GM21360 (cell line): ENCODE measurements around the gene KHDC1L.
"Not testable (repeated sequence)": the region's sequence is repeated elsewhere in the genome, so short reads cannot be mapped to it uniquely, and the experiment has no call there.

Experiments used
- ATAC-seq: cut with Tn5 transposase; IDR thresholded peaks from one replicate; pipeline ENCODE4 v1.9.1; 2021; ENCODE audit warnings: mild to moderate bottlenecking, moderate library complexity; ENCODE audit not compliant: unreplicated experiment

Gene KHDC1L, protein sequence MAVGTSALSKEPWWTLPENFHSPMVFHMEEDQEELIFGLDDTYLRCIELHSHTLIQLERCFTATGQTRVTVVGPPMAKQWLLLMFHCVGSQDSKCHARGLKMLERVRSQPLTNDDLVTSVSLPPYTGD

DNA sequence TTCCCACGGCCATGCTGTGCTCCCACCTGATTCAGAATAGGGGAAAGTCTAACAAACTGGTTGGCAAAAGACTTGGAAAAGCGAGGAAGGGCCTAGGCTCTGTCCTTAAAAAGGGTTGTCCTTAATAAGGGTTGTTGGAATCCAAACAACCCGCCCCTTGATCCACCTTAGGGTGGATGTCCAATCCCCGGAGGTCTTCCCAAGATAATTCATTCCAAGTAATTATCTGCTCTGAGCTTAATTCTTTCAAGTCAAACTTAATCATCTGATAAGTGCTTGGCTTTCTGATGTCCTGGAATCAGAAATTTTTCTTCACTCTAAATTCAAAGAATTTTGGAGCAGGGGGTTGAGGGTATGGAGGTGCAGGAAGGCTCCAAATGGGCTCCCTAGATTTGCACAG lies at the start of gene KHDC1L:
Gene KHDC1L, minus strand, starts transcription at position 101 of the 400 bp plus-strand sequence. Its CDS starts 88 bp downstream, at position 13.
- no peak for ATAC-seq

DNA sequence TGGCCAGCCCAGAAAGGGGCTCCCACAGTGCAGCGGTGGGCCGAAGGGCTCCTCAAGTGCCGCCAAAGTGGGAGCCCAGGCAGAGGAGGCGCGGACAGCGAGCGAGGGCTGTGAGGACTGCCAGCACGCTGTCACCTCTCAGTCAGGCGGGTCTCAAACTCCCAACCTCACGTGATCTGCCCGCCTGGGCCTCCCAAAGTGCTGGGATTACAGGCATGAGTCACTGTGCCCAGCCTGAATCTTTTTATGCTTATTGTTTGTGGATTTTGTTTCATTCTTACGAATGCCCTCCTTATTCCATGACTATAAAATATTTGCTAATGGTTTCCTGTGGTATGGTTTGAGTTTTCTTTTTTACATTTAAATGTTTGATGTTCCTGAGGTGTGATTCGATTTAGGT lies 44.0 kb upstream of the KHDC1L start:
- not testable (repeated sequence) for ATAC-seq

DNA sequence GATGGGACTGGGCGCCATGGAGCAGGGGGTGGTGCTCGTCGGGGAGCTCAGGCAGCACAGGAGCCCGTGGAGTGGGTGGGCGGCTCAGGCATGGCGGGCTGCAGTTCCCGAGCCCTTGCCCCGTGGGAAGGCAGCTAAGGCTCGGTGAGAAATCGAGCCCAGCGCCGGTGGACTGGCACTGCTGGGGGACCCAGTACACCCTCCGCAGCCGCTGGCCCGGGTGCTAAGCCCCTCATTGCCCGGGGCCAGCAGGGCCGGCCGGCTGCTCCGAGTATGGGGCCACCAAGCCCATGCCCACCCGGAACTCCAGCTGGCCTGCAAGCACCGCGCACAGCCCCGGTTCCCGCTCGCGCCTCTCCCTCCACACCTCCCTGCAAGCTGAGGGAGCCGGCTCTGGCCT lies 43.6 kb upstream of the KHDC1L start:
- ATAC-seq, result not testable (repeated sequence)

DNA sequence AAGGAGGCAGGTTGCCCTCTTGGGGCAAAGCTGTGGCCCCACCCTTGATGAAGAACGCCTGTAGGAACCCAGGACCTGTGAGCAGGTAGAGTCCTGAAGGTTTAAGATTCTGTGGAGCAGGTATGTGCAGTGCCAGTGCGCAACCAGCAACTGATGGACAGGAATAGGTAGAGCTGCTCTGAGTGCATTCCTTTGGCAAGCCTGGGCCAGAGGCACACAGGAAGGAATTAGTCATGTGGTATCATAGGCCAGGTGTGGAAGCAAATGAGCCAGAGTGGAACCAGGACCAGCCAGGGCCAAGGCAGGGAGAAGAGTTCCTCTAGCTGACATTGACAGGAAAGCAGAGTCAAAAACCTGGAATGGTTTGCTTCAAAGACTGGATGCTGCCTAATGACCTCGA lies 39.1 kb upstream of the KHDC1L start:
- ATAC-seq, result no peak

DNA sequence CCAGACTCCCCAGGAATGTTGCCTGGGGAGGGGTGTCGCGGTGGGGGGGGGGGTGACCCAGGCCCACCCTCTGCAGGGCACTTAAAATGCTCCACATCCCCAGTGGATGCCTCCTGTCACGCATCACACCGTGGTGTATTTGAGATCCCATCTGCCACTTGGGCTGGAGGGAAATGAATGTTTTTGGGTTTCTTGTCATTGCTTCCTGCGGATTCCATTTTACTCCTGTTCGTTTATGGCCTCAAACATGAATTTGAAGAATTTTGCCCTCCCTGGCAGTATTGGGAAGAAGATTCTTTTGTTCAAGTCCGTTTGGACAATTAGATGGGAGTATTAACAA lies 38.2 kb upstream of the KHDC1L start:
- peak; percentile 16 for ATAC-seq

DNA sequence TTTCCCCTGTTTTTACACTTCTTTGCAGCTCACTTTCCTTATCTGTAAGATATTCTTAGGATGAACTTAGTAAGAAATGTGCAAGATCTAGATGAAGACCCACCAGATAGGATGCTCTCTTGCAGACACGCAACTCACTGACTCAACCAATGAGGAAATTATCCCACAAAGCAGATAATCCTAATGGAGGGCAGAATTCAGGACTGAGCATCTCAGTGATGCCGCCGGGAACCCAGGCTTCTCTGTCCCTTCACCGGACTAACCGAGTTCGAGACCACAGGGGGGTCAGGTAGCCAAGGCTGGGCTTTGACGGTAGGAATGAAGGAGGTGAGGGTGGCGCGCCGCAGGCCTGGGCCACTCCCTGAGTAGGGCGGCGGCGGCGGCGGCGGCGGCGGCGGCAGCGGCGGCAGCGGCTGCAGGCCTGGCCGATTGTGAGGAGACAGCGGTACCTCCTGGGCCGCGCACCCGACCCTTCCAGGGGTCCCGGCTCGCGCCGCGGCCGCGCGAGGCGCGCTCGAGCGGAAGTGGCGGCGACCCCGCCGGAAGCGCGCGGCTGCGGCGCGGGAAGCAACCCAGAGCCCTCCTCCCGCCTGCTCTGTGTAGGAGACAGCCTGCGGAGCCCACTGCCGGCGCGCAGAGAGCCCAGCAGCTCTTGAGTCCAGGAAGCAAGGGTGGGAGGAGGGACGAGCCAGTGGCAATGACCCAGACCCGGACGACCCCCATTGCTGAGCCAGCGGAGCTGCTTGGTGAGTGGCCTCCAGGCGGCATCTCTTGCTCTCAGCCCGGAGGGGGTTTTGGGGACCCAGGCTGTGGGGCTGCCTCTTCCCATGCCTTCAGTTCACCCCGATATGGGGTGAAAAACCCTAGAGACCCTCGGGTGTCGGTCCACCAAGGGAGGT lies 37.6 kb upstream of the KHDC1L start, which contains the start of gene KHDC1:
Gene KHDC1, minus strand, starts transcription at position 526 of the 899 bp plus-strand sequence. CDS start 20,679 bp downstream, outside the sequence.
- ATAC-seq, result peak; percentile 93

DNA sequence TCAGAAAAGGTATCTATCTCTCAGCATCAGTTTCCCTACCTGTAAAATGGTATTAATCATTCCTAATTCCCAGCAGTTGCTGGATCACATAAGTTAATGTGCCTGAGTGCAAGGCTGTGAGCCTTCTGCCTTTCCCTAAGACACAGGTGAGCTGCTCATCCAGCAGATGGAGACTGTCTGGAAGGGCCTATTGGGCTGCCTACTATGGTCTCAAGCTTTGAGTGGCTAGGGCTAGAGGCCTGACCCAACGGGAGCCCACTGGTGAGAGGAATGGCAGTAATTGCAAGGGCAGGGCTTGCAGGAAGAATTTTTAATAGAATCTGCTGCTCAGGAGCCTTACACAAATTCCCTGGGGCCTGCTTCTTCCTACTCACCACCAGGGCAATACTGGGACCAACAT lies 33.4 kb upstream of the KHDC1L start:
- no peak for ATAC-seq

DNA sequence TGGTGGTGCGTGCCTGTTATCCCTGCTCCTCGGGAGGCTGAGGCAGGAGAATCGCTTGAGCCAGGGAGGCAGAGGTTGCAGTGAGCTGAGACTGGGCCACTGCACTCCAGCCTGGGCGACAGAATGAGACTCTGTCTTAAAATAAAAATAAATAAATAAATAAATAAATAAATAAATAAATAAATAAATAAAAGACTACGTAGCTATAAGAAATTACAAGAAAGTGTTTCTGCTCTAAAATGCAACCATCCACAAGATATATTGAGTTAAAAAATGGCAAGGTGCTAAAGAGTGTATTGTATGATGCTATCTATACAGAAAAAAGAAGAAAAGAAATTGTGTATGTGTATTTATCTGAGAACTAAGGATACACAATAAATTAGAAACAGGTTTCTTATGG lies 29.0 kb upstream of the KHDC1L start:
- ATAC-seq, result not testable (repeated sequence)

DNA sequence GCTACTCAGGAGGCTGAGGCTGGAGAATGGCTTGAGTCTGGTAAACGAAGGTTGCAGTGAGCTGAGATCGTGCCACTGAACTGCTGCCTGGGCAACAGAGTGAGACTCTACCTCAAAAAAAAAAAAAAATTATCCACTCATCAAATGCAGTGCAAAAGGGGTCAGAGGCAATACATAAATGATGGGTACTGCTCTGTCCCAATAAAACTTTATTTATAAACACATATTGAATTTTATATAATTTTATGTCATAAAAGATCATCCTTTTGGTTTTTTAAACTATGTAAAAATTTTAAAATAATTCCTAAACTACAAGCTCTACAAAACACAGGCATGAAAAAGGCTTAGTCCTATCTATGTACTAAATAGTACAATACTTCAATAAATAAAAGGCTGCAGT lies 27.4 kb upstream of the KHDC1L start:
- ATAC-seq, result no peak

DNA sequence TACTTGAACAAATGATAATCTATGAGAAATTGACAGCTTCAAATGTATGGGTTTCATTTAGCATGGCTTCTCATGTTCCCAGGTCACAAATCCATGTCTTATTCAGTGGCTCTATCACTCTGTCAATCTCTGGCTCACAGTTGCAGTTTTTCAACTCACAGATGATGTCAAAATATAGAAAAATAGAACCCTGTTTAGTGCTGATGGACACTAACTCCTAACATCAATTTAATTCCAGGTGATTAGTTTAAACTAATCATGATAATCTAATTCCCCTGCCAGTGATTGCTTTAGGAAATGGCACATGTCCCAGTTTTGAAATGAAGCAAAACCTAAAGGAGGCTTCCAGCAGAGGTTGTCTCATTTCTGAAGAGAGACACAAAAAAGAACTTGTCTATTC lies 24.7 kb upstream of the KHDC1L start:
- no peak for ATAC-seq

DNA sequence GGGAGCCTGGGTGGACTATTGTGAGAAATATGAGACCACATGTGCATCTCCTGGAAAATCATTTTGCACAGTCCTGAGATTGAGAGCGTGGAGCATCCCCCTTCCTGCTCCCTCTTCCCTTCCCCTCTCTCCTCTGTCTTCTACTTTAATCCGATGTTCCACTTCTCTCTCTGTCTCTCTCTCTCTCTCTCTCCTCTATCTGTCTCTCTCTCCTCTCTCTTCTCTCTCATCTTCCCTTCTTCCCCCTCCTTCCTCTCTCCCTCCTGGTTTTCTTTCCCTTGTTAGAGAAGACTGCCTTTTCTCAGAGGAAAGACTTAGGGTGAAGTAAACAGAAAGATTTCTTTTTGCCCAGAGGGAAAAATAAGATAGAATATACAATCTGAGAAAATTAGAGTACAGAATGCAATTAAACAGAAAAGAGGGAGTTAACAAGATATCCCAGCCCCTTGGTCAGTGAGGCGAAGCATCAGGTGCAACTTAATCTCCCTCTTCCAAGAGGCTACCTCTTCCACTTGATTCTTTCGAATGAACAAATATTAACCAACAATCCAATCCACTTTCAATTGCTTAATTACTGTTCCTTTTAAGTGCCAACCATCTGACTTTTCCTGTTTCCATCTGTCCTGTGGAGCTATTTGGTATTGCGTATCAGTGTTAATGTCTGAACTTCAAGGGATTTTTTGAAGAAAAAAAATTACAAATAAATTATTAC lies 23.1 kb upstream of the KHDC1L start:
- no peak for ATAC-seq

DNA sequence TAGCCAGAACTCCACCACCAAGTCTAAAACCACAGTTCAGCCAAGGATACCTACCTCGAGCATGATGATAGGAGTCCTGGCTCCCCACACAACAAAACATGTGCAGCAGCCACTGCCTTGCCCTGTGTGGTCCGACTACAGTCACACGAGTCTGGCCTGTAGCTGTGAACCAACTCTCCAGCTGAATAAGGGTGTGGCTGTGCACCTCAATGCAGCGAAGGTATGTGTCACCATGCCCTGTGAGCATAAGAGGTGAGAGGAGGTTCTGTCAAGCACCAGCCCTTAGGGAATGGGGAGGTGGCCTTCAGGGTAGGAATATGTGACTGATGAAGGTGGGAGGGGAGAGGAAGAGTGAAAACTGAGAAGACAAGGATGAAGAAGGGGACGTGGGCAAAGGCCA lies 16.7 kb upstream of the KHDC1L start:
- ATAC-seq, result no peak

DNA sequence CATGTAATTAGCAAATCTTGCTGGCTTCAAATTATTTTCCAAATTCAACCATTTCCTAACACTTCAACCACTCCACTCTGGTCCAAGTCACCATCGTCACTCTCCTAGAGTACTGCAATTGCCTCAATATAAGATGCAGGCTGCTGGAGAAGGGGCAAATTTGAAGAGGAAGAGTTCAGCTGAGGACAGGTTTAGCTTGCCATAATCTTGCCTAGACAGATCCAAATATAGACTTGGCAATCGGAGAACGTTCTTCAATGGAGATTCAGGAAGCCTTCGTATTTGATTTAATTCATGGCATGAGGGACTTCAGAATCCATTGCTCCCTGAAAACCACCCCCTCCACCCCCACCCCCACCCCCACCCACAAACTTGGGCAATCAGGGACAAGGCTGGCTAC lies 15.4 kb upstream of the KHDC1L start:
- no peak for ATAC-seq

DNA sequence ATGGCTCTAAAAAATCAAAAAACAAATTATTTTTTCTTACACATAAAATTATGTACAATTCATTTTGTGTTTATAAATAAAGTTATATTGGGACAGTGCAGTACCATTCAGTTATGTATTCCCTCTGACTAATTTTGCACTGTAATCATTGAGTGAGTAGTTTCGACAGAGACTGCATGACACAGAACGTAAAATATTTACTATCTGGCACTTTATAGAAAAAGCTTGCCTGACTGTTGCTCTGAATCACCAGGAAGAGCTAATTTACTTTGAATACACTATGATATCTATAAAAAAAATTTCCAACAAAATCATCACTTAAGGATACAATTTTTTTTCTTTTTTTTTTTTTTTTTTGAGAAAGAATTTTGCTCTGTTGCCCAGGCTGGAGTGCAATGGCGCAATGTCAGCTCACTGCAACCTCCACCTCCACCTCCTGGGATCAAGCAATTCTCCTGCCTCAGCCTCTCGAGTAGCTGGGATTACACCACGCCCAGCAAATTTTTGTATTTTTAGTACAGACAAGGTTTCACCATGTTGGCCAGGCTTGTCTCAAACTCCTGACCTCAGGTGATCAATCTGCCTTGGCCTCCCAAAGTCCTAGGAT lies 11.0 kb upstream of the KHDC1L start:
- no peak for ATAC-seq

DNA sequence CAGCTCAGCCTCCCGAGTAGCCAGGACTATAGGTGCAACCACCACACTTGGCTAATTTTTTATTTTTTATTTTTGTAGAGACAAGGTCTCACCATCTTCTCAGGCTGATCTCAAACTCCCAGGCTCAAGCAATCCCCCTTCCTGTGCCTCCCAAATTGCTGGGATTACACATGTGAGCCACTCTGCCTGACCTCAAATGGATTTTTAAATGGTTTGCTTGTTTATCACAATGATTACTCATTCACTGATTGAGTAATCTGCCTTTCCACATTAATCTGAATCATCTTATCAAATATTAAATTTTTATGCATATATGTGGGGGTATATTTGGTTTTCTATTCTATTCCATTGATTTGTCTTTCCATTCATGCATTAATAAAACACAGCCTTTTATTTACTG lies 9.4 kb upstream of the KHDC1L start:
- no peak for ATAC-seq

DNA sequence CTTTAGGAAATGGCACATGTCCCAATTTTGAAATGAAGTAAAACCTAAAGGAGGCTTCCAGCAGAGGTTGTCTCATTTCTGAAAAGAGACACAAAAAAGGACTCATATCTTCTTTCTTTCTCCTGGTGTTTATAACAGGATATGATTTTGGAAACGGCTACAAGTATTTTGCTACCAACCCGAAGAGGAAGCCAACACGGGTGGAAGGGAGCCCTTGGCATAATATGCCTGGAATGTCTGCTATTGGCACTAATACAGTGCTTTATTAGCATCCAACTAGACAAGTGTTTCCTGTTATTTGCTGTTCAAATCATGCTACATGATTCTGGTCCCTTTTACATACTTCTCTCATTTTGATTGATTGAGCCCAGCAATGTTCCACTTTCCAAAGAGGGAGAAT lies 8.7 kb upstream of the KHDC1L start:
- not testable (repeated sequence) for ATAC-seq

DNA sequence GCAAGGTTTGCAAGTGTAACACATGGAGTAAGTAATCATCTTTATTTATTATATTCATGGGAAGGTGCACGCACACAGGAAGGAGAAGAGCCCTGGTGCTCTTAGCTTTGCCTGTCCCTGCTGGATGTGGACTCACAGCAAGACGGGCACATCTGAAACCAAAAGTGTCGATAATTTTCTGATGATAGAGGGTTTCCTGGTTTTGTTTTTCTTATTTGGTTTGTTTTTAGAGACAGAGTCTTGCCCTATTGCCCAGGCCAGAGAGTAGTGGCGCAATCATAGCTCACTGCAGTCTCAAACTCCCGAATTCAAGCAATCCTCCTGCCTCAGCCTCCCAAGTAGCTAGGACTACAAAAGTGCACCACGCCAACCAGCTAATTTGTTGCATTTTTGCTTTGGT lies 7.8 kb upstream of the KHDC1L start:
- no peak for ATAC-seq

DNA sequence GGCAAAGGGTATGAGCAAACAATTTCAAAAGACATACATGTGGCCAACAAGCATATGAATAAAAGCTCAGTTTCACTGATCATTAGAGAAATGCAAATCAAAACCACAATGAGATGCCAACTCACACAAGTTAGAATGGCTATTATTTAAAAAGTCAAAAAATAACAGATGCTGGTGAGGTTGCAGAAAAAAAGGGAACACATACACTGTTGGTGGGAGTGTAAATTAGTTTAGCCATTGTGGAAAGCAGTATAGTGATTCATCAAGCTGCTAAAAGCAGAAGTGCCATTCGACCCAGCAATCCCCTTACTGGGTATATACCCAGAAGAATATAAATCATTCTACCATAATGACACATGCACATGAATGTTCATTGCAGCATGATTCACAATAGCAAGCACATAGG lies 6.7 kb upstream of the KHDC1L start:
- no peak for ATAC-seq

DNA sequence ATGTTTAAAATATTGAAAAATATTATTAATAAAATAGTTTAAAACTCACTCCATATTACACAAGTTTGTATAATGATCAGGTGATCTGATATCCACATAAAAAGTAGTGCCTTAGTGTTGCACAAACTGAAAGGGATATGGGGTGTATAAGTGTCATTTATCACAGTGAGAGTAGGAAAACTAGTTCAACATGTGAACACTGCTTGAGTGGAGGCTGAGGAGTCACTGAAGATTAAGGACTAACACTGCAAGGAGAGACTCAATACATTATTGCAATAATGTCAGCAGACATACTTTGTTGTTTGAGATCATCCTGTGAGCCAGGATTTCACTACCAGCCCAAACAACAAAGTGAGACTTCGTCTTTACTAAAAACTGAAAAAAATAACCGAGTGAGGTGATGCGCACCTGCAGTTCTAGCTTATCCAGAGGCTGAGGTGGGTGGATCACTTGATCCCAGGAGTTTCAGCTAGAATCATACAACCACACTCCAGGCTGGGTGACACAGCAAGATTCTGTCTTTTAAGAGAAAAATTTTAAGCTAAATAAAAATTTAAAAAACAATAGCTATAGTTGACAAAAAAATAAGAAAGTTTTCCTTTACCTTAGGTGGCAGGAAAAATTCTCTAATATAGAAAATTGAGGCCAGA lies 2.4 kb upstream of the KHDC1L start:
- no peak for ATAC-seq

DNA sequence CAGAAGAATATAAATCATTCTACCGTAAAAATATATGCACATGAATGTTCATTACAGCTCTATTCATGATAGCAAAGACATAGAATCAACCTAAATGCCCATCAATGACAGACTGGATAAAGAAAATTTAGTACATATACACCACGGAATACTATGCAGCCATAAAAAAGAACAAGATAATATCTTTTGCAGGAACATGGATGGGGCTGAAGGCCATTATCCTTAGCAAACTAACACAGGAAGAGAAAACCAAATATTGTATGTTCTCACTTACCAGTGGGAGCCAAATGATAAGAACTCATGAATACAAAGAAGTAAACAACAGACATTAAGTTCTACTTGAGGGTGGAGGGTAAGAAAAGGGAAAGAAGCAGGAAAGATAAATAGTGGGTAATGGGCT lies 8.4 kb downstream of the KHDC1L start:
- ATAC-seq, result no peak

DNA sequence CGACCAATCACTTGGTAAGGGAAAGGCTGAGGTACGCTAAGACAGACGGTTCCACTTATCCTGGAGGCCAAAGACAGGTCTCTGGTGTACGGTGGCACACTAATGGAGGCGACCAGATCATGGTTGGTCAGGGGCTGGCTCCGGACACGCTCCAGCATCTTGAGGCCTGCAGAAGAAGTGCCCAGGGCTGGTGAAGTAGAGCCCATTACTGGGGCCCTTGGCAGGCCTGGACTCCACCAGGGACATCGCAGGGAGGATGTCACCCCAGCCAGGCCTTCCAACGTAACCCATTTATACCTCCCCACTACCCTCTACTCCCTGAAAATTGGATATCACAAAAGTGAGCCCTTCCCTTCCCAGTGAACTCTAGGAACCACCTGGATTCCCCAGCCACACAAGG lies 16.2 kb downstream of the KHDC1L start:
- no peak for ATAC-seq
